Esophagus muscularis mucosa (tissue), 4 donors: ENCODE measurements around the gene HADHB. TPM values are rescaled to one million over a fixed set of nuclear protein-coding genes. Genes with fewer than 3 reads are reported as not detected.

ENCODE experiments used
- DNase-seq: peaks from one replicate; pipeline ENCODE4 v3.0.0-alpha.2; 2017; ENCODE audit errors: extremely low spot score
- H3K27ac ChIP-seq, 4 donors: fragments of 200-600 bp; sonication (generic); replicated peaks in 1 of 4; 1 replicate in 3 of 4; 2 replicates in 1 of 4; pipeline ENCODE4 v1.5.1; 2016 to 2019; ENCODE audit warnings: mild to moderate bottlenecking in 1 of 4
- H3K27me3 ChIP-seq, 4 donors: fragments of 200-600 bp; sonication (generic); one replicate each; pipeline versions ENCODE4 v1.5.1 to v1.6.0; 2016 to 2019
- H3K36me3 ChIP-seq, 4 donors: fragments of 200-600 bp; sonication (generic); one replicate each; pipeline ENCODE4 v1.5.1; 2016 to 2019
- H3K4me1 ChIP-seq, 4 donors: fragments of 200-600 bp; sonication (generic); one replicate each; pipeline ENCODE4 v1.5.1; 2016 to 2019
- H3K4me3 ChIP-seq, 4 donors: fragments of 200-600 bp; sonication (generic); 1 replicate in 2 of 4; 2 replicates in 2 of 4; pipeline ENCODE4 v1.5.1; 2016 to 2019; ENCODE audit warnings: mild to moderate bottlenecking in 4 of 4, moderate library complexity in 1 of 4
- H3K9me3 ChIP-seq, 4 donors: fragments of 200-600 bp; sonication (generic); 1 replicate in 3 of 4; 2 replicates in 1 of 4; pipeline ENCODE4 v1.5.1; 2016 to 2019
- CTCF ChIP-seq, 3 experiments: fragments of 200-600 bp in 2 of 3; fragments of 450-650 bp in 1 of 3; sonication (generic) in 2 of 3; IDR thresholded peaks; one replicate each; pipeline ENCODE4 v1.5.1; 2017 to 2019; ENCODE audit warnings: antibody characterized with exemption in 3 of 3, mild to moderate bottlenecking in 2 of 3, moderate library complexity in 1 of 3
- EP300 ChIP-seq: sonication (generic); formaldehyde crosslinking; IDR thresholded peaks from one replicate; pipeline ENCODE4 v1.6.1; 2017; ENCODE audit warnings: antibody characterized with exemption
- POLR2A ChIP-seq: fragments of 450-650 bp; IDR thresholded peaks from one replicate; pipeline ENCODE4 v1.6.1; 2017; ENCODE audit warnings: antibody characterized with exemption, moderate library complexity, mild to moderate bottlenecking, low read depth
- POLR2AphosphoS5 ChIP-seq, 2 donors: sonication (generic); formaldehyde crosslinking; IDR thresholded peaks; one replicate each; pipeline ENCODE4 v1.6.1; 2017; ENCODE audit warnings: antibody characterized with exemption in 2 of 2
- WGBS: methylation state at CpG from one replicate; pipeline ENCODE4 v1.1.5; 2018; 5-methylcytosine and 5-hydroxymethylcytosine counted together
- intact Hi-C: fragments of 100-400 bp; cut with DNase I; formaldehyde crosslinking; loops from one replicate; pipeline ENCODE4 v1.15.1; 2023
- total RNA-seq, 4 donors: library from RNA; depleted of rRNA; stranded (reverse); fragments of >200 nt; gene quantifications; one replicate each; pipeline versions ENCODE4 v1.1.0 to v1.2.1, GENCODE V29; 2016

The HADHB gene
- total RNA-seq, 4 donors from 2014 or later: 163 to 399 (median 192) TPM

- Histone ChIP-seq H3K27ac (no peak overlapping the region), H3K4me3 (no peak overlapping the region), H3K36me3 (peaks cover 61 to 100% (median 99%) of the 10 kb centered on the region in 4 donors), H3K9me3 (no peaks in the 10 kb centered on the region), H3K27me3 (no peaks in the 10 kb centered on the region), H3K4me1 (no peaks in the 10 kb centered on the region)
- 97% methylated on average over 2 of the region's 2 CpGs for WGBS
- intact Hi-C loops: no loop called here
- no peak for DNase-seq
- no peak for TF ChIP-seq POLR2AphosphoS5 (IDR thresholded peaks at IDR 0.05)
- no peak for TF ChIP-seq POLR2A
- no peak for TF ChIP-seq EP300
- no peak for TF ChIP-seq CTCF (IDR thresholded peaks at IDR 0.05)
Observed at GRCh38 chr2:26283606-26284005, 38.9 kb downstream of the HADHB start.

- Histone ChIP-seq H3K27ac (no peak overlapping the region), H3K27me3 (no peaks in the 10 kb centered on the region), H3K4me3 (no peak overlapping the region), H3K36me3 (peaks cover 56 to 100% (median 98%) of the 10 kb centered on the region in 4 donors), H3K9me3 (no peaks in the 10 kb centered on the region), H3K4me1 (no peaks in the 10 kb centered on the region)
- DNase-seq: no peak
- intact Hi-C loops: no loop called here
- WGBS: 90% methylated on average over 3 of the region's 3 CpGs
- no peak for TF ChIP-seq POLR2AphosphoS5 (IDR thresholded peaks at IDR 0.05)
- no peak for TF ChIP-seq POLR2A
- TF ChIP-seq EP300: no peak
- TF ChIP-seq CTCF (IDR thresholded peaks at IDR 0.05): no peak
Observed at GRCh38 chr2:26284132-26284531, 39.4 kb downstream of the HADHB start.

- no peaks in the 10 kb centered on the region for H3K4me1 ChIP-seq
- no peak overlapping the region for H3K4me3 ChIP-seq
- H3K27me3 ChIP-seq: no peaks in the 10 kb centered on the region
- no peak for DNase-seq
- no peak overlapping the region for H3K27ac ChIP-seq
- TF ChIP-seq CTCF (IDR thresholded peaks at IDR 0.05): no peak
- no peak for TF ChIP-seq POLR2A
- TF ChIP-seq POLR2AphosphoS5 (IDR thresholded peaks at IDR 0.05): no peak
- TF ChIP-seq EP300: no peak
- H3K9me3 ChIP-seq: no peaks in the 10 kb centered on the region
- peaks cover 54 to 100% (median 93%) of the 10 kb centered on the region in 4 donors for H3K36me3 ChIP-seq
- intact Hi-C loops: no loop called here
- WGBS: 93% methylated on average over 3 of the region's 3 CpGs
Observed at GRCh38 chr2:26285931-26286330, 41.2 kb downstream of the HADHB start.

- Histone ChIP-seq H3K27ac (no peak overlapping the region), H3K36me3 (peaks cover 34 to 69% (median 56%) of the 10 kb centered on the region in 4 donors), H3K9me3 (no peaks in the 10 kb centered on the region), H3K4me3 (no peak overlapping the region), H3K27me3 (no peaks in the 10 kb centered on the region), H3K4me1 (no peaks in the 10 kb centered on the region)
- intact Hi-C loops: no loop called here
- WGBS: 65% methylated on average over 1 of the region's 1 CpG
- no peak for DNase-seq
- TF ChIP-seq POLR2AphosphoS5 (IDR thresholded peaks at IDR 0.05) (no peak), EP300 (no peak), POLR2A (no peak)
Observed at GRCh38 chr2:26290001-26290400, 45.3 kb downstream of the HADHB start.

GRCh38 chr2:26292646-26293045 lies 47.9 kb downstream of the HADHB start:
- DNase-seq: no peak
- H3K36me3 ChIP-seq: peaks cover 16 to 43% (median 30%) of the 10 kb centered on the region in 4 donors
- H3K27ac ChIP-seq: no peak overlapping the region
- no peaks in the 10 kb centered on the region for H3K4me1 ChIP-seq
- TF ChIP-seq CTCF (IDR thresholded peaks at IDR 0.05): no peak
- TF ChIP-seq POLR2A: no peak
- TF ChIP-seq POLR2AphosphoS5 (IDR thresholded peaks at IDR 0.05): no peak
- WGBS: 67% methylated on average over 6 of the region's 6 CpGs
- H3K4me3 ChIP-seq: no peak overlapping the region
- no peaks in the 10 kb centered on the region for H3K27me3 ChIP-seq
- intact Hi-C loops: no loop called here
- no peaks in the 10 kb centered on the region for H3K9me3 ChIP-seq
